ENCODE results near the gene EYA4.

- TF ChIP-seq, protein P1, sequence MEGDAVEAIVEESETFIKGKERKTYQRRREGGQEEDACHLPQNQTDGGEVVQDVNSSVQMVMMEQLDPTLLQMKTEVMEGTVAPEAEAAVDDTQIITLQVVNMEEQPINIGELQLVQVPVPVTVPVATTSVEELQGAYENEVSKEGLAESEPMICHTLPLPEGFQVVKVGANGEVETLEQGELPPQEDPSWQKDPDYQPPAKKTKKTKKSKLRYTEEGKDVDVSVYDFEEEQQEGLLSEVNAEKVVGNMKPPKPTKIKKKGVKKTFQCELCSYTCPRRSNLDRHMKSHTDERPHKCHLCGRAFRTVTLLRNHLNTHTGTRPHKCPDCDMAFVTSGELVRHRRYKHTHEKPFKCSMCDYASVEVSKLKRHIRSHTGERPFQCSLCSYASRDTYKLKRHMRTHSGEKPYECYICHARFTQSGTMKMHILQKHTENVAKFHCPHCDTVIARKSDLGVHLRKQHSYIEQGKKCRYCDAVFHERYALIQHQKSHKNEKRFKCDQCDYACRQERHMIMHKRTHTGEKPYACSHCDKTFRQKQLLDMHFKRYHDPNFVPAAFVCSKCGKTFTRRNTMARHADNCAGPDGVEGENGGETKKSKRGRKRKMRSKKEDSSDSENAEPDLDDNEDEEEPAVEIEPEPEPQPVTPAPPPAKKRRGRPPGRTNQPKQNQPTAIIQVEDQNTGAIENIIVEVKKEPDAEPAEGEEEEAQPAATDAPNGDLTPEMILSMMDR (conservative IDR thresholded peaks at IDR 0.05; ENCODE audit: low read length) = no peak
- TF ChIP-seq EZH2phosphoT487 (IDR thresholded peaks at IDR 0.05; ENCODE audit: borderline replicate concordance, low read depth, low read length) = no peak
Observed at GRCh38 chr6:133243723-133244305, 2.7 kb downstream of the EYA4 start.

Measured in OCI-LY7 (cell line).